CD14-positive monocyte (primary cell): ENCODE results near the gene SLC24A3. TPM values are rescaled to one million over a fixed set of nuclear protein-coding genes. Genes with fewer than 3 reads are reported as not detected.

Experiments
- DNase-seq, 3 donors: peaks; one replicate each; pipeline ENCODE4 v3.0.0-alpha.2; 2011 to 2022
- H2AFZ ChIP-seq: 2 replicates; pipeline ENCODE4 v1.6.0; 2012; ENCODE audit warnings: mild to moderate bottlenecking, low read depth, low read length, inconsistent platforms; ENCODE audit not compliant: insufficient read depth, poor library complexity, severe bottlenecking
- H3K27ac ChIP-seq, 2 donors: 1 replicate in 1 of 2; 2 replicates in 1 of 2; pipeline ENCODE4 v1.5.1; 2012 to 2013; ENCODE audit warnings: low read length in 2 of 2, control low read depth in 1 of 2, inconsistent platforms in 1 of 2, low read depth in 1 of 2, mild to moderate bottlenecking in 1 of 2
- H3K27me3 ChIP-seq, 2 donors: one replicate each; pipeline versions ENCODE4 v1.6.0 to v1.6.1; 2011 to 2013; ENCODE audit warnings: low read length in 2 of 2; ENCODE audit not compliant: control insufficient read depth in 2 of 2, insufficient read depth in 2 of 2
- H3K36me3 ChIP-seq, 2 donors: replicated peaks in 1 of 2; 1 replicate in 1 of 2; 2 replicates in 1 of 2; pipeline versions ENCODE4 v1.5.1 to v1.6.1; 2012 to 2013; ENCODE audit warnings: low read length in 2 of 2, control low read depth in 1 of 2, inconsistent platforms in 1 of 2, mild to moderate bottlenecking in 1 of 2; ENCODE audit not compliant: insufficient read depth in 2 of 2, control insufficient read depth in 1 of 2
- H3K4me1 ChIP-seq, 2 donors: 1 replicate in 1 of 2; 2 replicates in 1 of 2; pipeline versions ENCODE4 v1.5.1 to v1.6.1; 2012 to 2013; ENCODE audit warnings: low read length in 2 of 2, control low read depth in 1 of 2, inconsistent platforms in 1 of 2, mild to moderate bottlenecking in 1 of 2, moderate library complexity in 1 of 2; ENCODE audit not compliant: insufficient read depth in 2 of 2, control insufficient read depth in 1 of 2
- H3K4me2 ChIP-seq: replicated peaks from 2 replicates; pipeline ENCODE3; 2012; ENCODE audit warnings: low read length, moderate library complexity, mild to moderate bottlenecking; ENCODE audit not compliant: poor library complexity, severe bottlenecking; ENCODE audit errors: extremely low read depth
- H3K4me3 ChIP-seq, 3 experiments: fragments of 200-600 bp in 1 of 3; sonication (generic) in 1 of 3; replicated peaks in 1 of 3; 1 replicate in 2 of 3; 2 replicates in 1 of 3; pipeline ENCODE4 v1.5.1; 2011 to 2013; ENCODE audit warnings: low read length in 3 of 3, mild to moderate bottlenecking in 3 of 3, control low read depth in 2 of 3, low read depth in 2 of 3, inconsistent platforms in 1 of 3, moderate library complexity in 1 of 3
- H3K79me2 ChIP-seq: 2 replicates; pipeline ENCODE4 v1.6.0; 2012; ENCODE audit warnings: mild to moderate bottlenecking, control low read depth, inconsistent platforms, low read length, moderate library complexity; ENCODE audit not compliant: insufficient read depth
- H3K9ac ChIP-seq: 2 replicates; pipeline ENCODE4 v1.6.0; 2017; ENCODE audit warnings: low read length, mild to moderate bottlenecking; ENCODE audit not compliant: insufficient read depth, poor library complexity, severe bottlenecking
- H3K9me3 ChIP-seq, 2 donors: replicated peaks in 1 of 2; 1 replicate in 1 of 2; 2 replicates in 1 of 2; pipeline versions ENCODE4 v1.5.1 to v1.6.1; 2012 to 2013; ENCODE audit warnings: low read length in 2 of 2, control low read depth in 1 of 2; ENCODE audit not compliant: control insufficient read depth in 1 of 2, insufficient read depth in 1 of 2
- H4K20me1 ChIP-seq: 2 replicates; pipeline ENCODE4 v1.6.0; 2012; ENCODE audit warnings: mild to moderate bottlenecking, low read length, control low read depth, moderate library complexity; ENCODE audit not compliant: insufficient read depth
- H3K27ac Mint-ChIP-seq, 7 donors: one replicate each; pipeline ENCODE4 v1.8.0; 2020; ENCODE audit warnings: mild to moderate bottlenecking in 7 of 7, mixed read lengths in 7 of 7, moderate library complexity in 6 of 7, inconsistent platforms in 2 of 7
- H3K27me3 Mint-ChIP-seq, 3 donors: one replicate each; pipeline ENCODE4 v1.8.0; 2021 to 2022; ENCODE audit warnings: low read depth in 3 of 3, mild to moderate bottlenecking in 3 of 3, mixed read lengths in 3 of 3, moderate library complexity in 3 of 3, inconsistent platforms in 1 of 3
- H3K36me3 Mint-ChIP-seq, 2 donors: one replicate each; pipeline ENCODE4 v1.8.0; 2020; ENCODE audit warnings: mixed read lengths in 2 of 2, inconsistent platforms in 1 of 2, mild to moderate bottlenecking in 1 of 2
- H3K4me1 Mint-ChIP-seq: one replicate; pipeline ENCODE4 v1.8.0; 2020; ENCODE audit warnings: mild to moderate bottlenecking, mixed read lengths
- H3K4me3 Mint-ChIP-seq, 2 donors: one replicate each; pipeline ENCODE4 v1.8.0; 2020; ENCODE audit warnings: mild to moderate bottlenecking in 2 of 2, mixed read lengths in 2 of 2, moderate library complexity in 1 of 2
- H3K9me3 Mint-ChIP-seq, 7 donors: one replicate each; pipeline ENCODE4 v1.8.0; 2020 to 2022; ENCODE audit warnings: mixed read lengths in 7 of 7, mild to moderate bottlenecking in 6 of 7, moderate library complexity in 6 of 7, inconsistent platforms in 2 of 7
- CTCF ChIP-seq: fragments of 200-600 bp; IDR thresholded peaks from one replicate; pipeline ENCODE4 v1.8.0; 2022; ENCODE audit warnings: antibody characterized with exemption, mild to moderate bottlenecking
- WGBS: methylation state at CpG from one replicate; pipeline ENCODE4 v1.1.5; 2013; ENCODE audit warnings: missing lambda C conversion rate; ENCODE audit not compliant: insufficient coverage; 5-methylcytosine and 5-hydroxymethylcytosine counted together
- intact Hi-C, 2 donors: fragments of 100-400 bp; cut with micrococcal nuclease; formaldehyde crosslinking; loops; one replicate each; pipeline versions ENCODE4 v1.15.0 to v1.15.1; 2023
- polyA plus RNA-seq, 3 donors: library from polyadenylated mRNA; depleted of rRNA in 1 of 3; unstranded in 2 of 3; stranded (reverse) in 1 of 3; fragments of 300-500 nt in 2 of 3; fragments of >200 nt in 1 of 3; fragmentation: Illumina TruSeq in 2 of 3; gene quantifications; 1 replicate in 2 of 3; 2 replicates in 1 of 3; pipeline ENCODE4 v1.2.3, GENCODE V29; 2012 to 2021

The SLC24A3 gene
- polyA plus RNA-seq, 3 donors: 0.04 to 0.08 TPM; not detected in 1

DNA sequence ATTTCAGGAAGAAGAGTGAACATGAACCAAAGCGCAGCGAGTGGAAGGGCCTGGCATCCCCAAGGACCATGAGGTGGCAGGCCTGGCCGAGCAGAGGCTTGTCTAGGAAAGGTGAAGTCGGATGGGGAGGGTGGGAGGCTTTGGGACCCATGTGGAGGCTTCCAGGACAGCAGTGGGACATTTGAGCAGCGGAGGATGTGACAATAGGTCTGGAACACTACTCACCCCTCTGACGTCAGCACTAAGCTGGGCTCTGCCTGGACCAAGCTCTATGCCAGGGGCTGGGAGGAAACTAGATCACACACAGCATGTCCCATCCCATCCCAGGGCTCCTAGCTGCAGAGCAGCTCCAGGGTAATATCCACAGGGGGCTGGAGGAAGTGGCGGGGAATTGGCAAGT, 370.3 kb downstream of the SLC24A3 start:
- TF ChIP-seq CTCF: no peak
- Histone ChIP-seq H2AFZ (no peak overlapping the region), H3K27me3 (no peaks in the 10 kb centered on the region), H4K20me1 (no peaks in the 10 kb centered on the region), H3K4me1 (no peaks in the 10 kb centered on the region), H3K79me2 (no peaks in the 10 kb centered on the region), H3K9me3 (no peaks in the 10 kb centered on the region), H3K4me3 (no peak overlapping the region), H3K9ac (no peak overlapping the region), H3K27ac (no peak overlapping the region), H3K4me2 (no peak overlapping the region), H3K36me3 (no peaks in the 10 kb centered on the region)
- Mint-ChIP-seq H3K4me3 (no peak overlapping the region), H3K4me1 (no peaks in the 10 kb centered on the region), H3K36me3 (no peaks in the 10 kb centered on the region), H3K9me3 (no peaks in the 10 kb centered on the region), H3K27me3 (peaks cover 2 to 5% (median 3%) of the 10 kb centered on the region in 3 donors), H3K27ac (no peak overlapping the region)
- WGBS: 97% methylated on average over 4 of the region's 7 CpGs
- intact Hi-C loops: loop anchor here in 1 of 2 donors (2.0 kb wide), 1 partner anchor 376 kb away; no protein-coding TSS in a partner anchor
- no peak for DNase-seq

DNA sequence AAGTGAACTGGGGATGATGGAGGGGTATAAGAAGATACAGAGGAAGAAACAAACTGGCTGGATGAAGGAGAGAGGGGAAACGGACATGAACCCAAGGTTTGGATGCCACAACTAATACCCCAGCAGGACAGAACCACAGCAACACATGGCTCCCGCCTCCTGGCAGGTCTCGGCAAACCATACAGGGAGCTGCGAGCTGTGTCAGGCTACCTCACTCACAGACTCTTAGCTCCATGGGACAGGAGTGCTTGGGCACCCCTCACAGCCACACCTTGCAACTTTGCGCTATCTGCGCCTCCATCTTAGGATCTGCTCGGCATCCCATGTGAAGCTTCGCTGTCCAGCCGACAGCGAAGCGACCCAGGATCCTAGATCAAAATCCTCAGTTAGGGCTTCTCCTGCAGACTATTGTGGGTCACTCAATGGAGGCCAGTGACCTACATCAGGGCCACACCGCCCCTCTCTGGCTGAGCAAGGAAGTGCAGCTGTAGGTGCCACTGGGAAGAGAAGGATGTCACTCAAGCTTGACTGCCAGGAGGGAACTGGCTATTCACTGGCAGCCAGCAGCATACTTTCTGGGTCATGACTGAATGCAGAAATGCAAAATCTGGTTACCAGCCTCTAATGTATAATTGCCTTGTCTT, 371.2 kb downstream of the SLC24A3 start:
- Histone ChIP-seq H3K4me1 (no peaks in the 10 kb centered on the region), H3K4me2 (no peak overlapping the region), H3K9me3 (no peaks in the 10 kb centered on the region), H3K4me3 (no peak overlapping the region), H2AFZ (no peak overlapping the region), H4K20me1 (no peaks in the 10 kb centered on the region), H3K9ac (no peak overlapping the region), H3K79me2 (no peaks in the 10 kb centered on the region), H3K36me3 (no peaks in the 10 kb centered on the region), H3K27me3 (no peaks in the 10 kb centered on the region), H3K27ac (no peak overlapping the region)
- no peaks in the 10 kb centered on the region for H3K9me3 Mint-ChIP-seq
- H3K27ac Mint-ChIP-seq: no peak overlapping the region
- peaks cover 2 to 5% (median 3%) of the 10 kb centered on the region in 3 donors for H3K27me3 Mint-ChIP-seq
- intact Hi-C loops: loop anchor here (2.0 kb wide), 1 partner anchor 377 kb away; no protein-coding TSS in a partner anchor
- peak; percentile 38 to 56 (median 55) for DNase-seq
- 62% methylated on average over 11 of the region's 12 CpGs for WGBS
- no peak overlapping the region for H3K4me3 Mint-ChIP-seq
- peak; percentile 85 for TF ChIP-seq CTCF
- no peaks in the 10 kb centered on the region for H3K36me3 Mint-ChIP-seq
- H3K4me1 Mint-ChIP-seq: no peaks in the 10 kb centered on the region
